RWPE1 (cell line): ENCODE data around the gene ABCA9.

ENCODE experiments used
- CTCF ChIA-PET: fragments of 350-600 bp; sonication (Branson Sonifier 250); formaldehyde crosslinking; extraction: SDS; loops from one replicate; lab custom pipeline; 2021; lab: Yijun Ruan, JAX
- POLR2A ChIA-PET: fragments of 400-600 bp; formaldehyde crosslinking; extraction: SDS; loops from one replicate; lab custom pipeline; 2020; ENCODE audit warnings: antibody characterized with exemption; ENCODE audit not compliant: low non-redundant PET; lab: Yijun Ruan, JAX
- DNase-seq: peaks from one replicate; pipeline ENCODE4 v3.0.0; 2012; ENCODE audit warnings: low spot score
- H3K27ac ChIP-seq: fragments of 450-650 bp; 2 replicates; pipeline ENCODE4 v1.5.1; 2017
- CTCF ChIP-seq: fragments of 450-650 bp; conservative IDR thresholded peaks from 2 replicates; pipeline ENCODE4 v1.5.1; 2017; ENCODE audit warnings: low read depth, mild to moderate bottlenecking

The ABCA9 gene

GRCh38 chr17:69093995-69094394 lies 33.3 kb upstream of the ABCA9 start:
- no peak for TF ChIP-seq CTCF
- no peak for DNase-seq
- ChIA-PET POLR2A (no interaction called here), CTCF (no interaction called here)
- no peak overlapping the region for H3K27ac ChIP-seq

- TF ChIP-seq CTCF: no peak
- DNase-seq: no peak
- POLR2A ChIA-PET: no interaction called here
- CTCF ChIA-PET: interaction anchor here (0.8 kb wide), 1 partner anchor 10 kb away, joined by 3 read pairs; no protein-coding TSS in a partner anchor
- no peak overlapping the region for H3K27ac ChIP-seq
Observed at GRCh38 chr17:69093279-69093789, 32.6 kb upstream of the ABCA9 start.

GRCh38 chr17:69090365-69090764 lies 29.6 kb upstream of the ABCA9 start:
- no peak for DNase-seq
- ChIA-PET CTCF (interaction anchor here (0.5 kb wide), 1 partner anchor 159 kb away, joined by 4 read pairs; no protein-coding TSS in a partner anchor), POLR2A (no interaction called here)
- TF ChIP-seq CTCF: no peak
- no peak overlapping the region for H3K27ac ChIP-seq

- ChIA-PET CTCF (interaction anchor here (1.1 kb wide), 1 partner anchor 132 kb away, joined by 3 read pairs; no protein-coding TSS in a partner anchor), POLR2A (no interaction called here)
- no peak overlapping the region for H3K27ac ChIP-seq
- no peak for DNase-seq
- TF ChIP-seq CTCF: no peak
Observed at GRCh38 chr17:69088643-69089200, 28.0 kb upstream of the ABCA9 start.

- ChIA-PET CTCF (no interaction called here), POLR2A (no interaction called here)
- TF ChIP-seq CTCF: no peak
- H3K27ac ChIP-seq: no peak overlapping the region
- no peak for DNase-seq
Observed at GRCh38 chr17:69086641-69087040, 25.9 kb upstream of the ABCA9 start.

- ChIA-PET POLR2A (no interaction called here), CTCF (interaction anchor here (0.6 to 1.0 kb wide), 6 partner anchors 11 to 348 kb away, joined by 3 to 7 read pairs (median 4); no protein-coding TSS in a partner anchor)
- H3K27ac ChIP-seq: no peak overlapping the region
- DNase-seq: peak; percentile 17
- peak; percentile 32 for TF ChIP-seq CTCF
Observed at GRCh38 chr17:69084911-69085310, 24.2 kb upstream of the ABCA9 start.
